ENCODE measurements around the gene CABP7.

GRCh38 chr22:29707471-29707870 lies 12.3 kb upstream of the CABP7 start:
- TF ChIP-seq CTCF (IDR thresholded peaks at IDR 0.05): no peak
- TF ChIP-seq POLR2A (IDR thresholded peaks at IDR 0.05): no peak
- no peak for TF ChIP-seq EP300 (IDR thresholded peaks at IDR 0.05)
